Muscle of back (tissue), 13 donors: ENCODE measurements around the gene TTLL6. TPM values are rescaled to one million over a fixed set of nuclear protein-coding genes. Genes with fewer than 3 reads are reported as not detected.
"Not testable (repeated sequence)": the region's sequence is repeated elsewhere in the genome, so short reads cannot be mapped to it uniquely, and the experiment has no call there.

ENCODE experiments used
- DNase-seq, 3 donors: peaks; one replicate each; pipeline versions ENCODE4 v3.0.0 to v3.0.0-alpha.2; 2013
- long read RNA-seq, 9 donors: transcript quantifications; one replicate each; lab custom pipeline, GENCODE V29; 2026
- polyA plus RNA-seq, 10 donors: library from polyadenylated mRNA; unstranded; fragments of 120-200 nt; gene quantifications; one replicate each; pipeline ENCODE4 v1.2.1, GENCODE V29; 2013; ENCODE audit not compliant: insufficient read length in 10 of 10

Gene TTLL6
- under 1 TPM in 1 of 10 donors, not detected in 9; 0.22 TPM for polyA plus RNA-seq
- long read RNA-seq, donor 1, result 0 reads
- long read RNA-seq, donor 2, result 0 reads
- long read RNA-seq, donor 3, result 0 reads
- long read RNA-seq, donor 4, partial matches to known transcripts, result 5 of 13 reads
- long read RNA-seq, donor 4, other reads (novel, unspliced or antisense), result 8 of 13 reads
- long read RNA-seq, donor 5, partial matches to known transcripts, result 171 of 277 reads
- long read RNA-seq, donor 5, other reads (novel, unspliced or antisense), result 106 of 277 reads
- long read RNA-seq, donor 6, result 0 reads
- long read RNA-seq, donor 7, result 0 reads
- long read RNA-seq, donor 8, result 0 reads
- long read RNA-seq, donor 9, result 0 reads

GRCh38 chr17:48816774-48817590 lies at the start of gene TTLL6:
TSS of gene TTLL6 (minus strand) at chr17:48817229. CDS start at chr17:48817072, 157 bp downstream.
- DNase-seq, result peak; percentile 32 to 72 (median 61)

GRCh38 chr17:48860456-48860855 lies 43.4 kb upstream of the TTLL6 start:
- no peak for DNase-seq

GRCh38 chr17:48860034-48860433 lies 43.0 kb upstream of the TTLL6 start:
- DNase-seq, result no peak

- no peak for DNase-seq
Observed at GRCh38 chr17:48856122-48856821, 39.2 kb upstream of the TTLL6 start.

- no peak for DNase-seq
Observed at GRCh38 chr17:48854774-48855476, 37.9 kb upstream of the TTLL6 start.

- DNase-seq, result no peak
Observed at GRCh38 chr17:48850792-48851323, 33.8 kb upstream of the TTLL6 start.

GRCh38 chr17:48843187-48843900 lies 26.3 kb upstream of the TTLL6 start:
- no peak for DNase-seq

- DNase-seq, result no peak
Observed at GRCh38 chr17:48842746-48843145, 25.7 kb upstream of the TTLL6 start.

GRCh38 chr17:48841395-48841831 lies 24.4 kb upstream of the TTLL6 start:
- peak; percentile 51 to 80 (median 60) for DNase-seq

- DNase-seq, result no peak
Observed at GRCh38 chr17:48840441-48840840, 23.4 kb upstream of the TTLL6 start.

- DNase-seq, result not testable (repeated sequence)
Observed at GRCh38 chr17:48837458-48837857, 20.4 kb upstream of the TTLL6 start.

GRCh38 chr17:48835971-48836370 lies 18.9 kb upstream of the TTLL6 start:
- DNase-seq, result no peak

GRCh38 chr17:48834973-48835372 lies 17.9 kb upstream of the TTLL6 start:
- no peak for DNase-seq

GRCh38 chr17:48831549-48831883 lies 14.5 kb upstream of the TTLL6 start:
- no peak for DNase-seq

- peak; percentile 91 to 96 (median 94) for DNase-seq
Observed at GRCh38 chr17:48830840-48831548, 14.0 kb upstream of the TTLL6 start, which contains the start of gene CALCOCO2. TSS of gene CALCOCO2 (plus strand) at chr17:48831035. CDS start at chr17:48841708, 10,673 bp downstream.

GRCh38 chr17:48825446-48826381 lies 8.7 kb upstream of the TTLL6 start:
- no peak for DNase-seq

GRCh38 chr17:48820936-48821335 lies 3.9 kb upstream of the TTLL6 start:
- not testable (repeated sequence) for DNase-seq

GRCh38 chr17:48819466-48819865 lies 2.4 kb upstream of the TTLL6 start:
- no peak for DNase-seq

GRCh38 chr17:48818361-48818841 lies 1.4 kb upstream of the TTLL6 start:
- no peak for DNase-seq
